HepG2 (cell line): Measurements from ENCODE around the gene USP25. TPM values are rescaled to one million over a fixed set of nuclear protein-coding genes. Genes with fewer than 3 reads are reported as not detected.

Experiments
- RORA ChIP-seq: sonication (generic); formaldehyde crosslinking; IDR thresholded peaks from 2 replicates; pipeline ENCODE4 v1.5.0; 2020; ENCODE audit warnings: mild to moderate bottlenecking, missing genetic modification reagents, moderate library complexity
- ZC3H13 ChIP-seq: sonication (generic); formaldehyde crosslinking; IDR thresholded peaks from 2 replicates; pipeline ENCODE4 v1.8.1; 2023; ENCODE audit warnings: mild to moderate bottlenecking, missing genetic modification reagents, moderate library complexity
- ZNF282 ChIP-seq: fragments of 450-650 bp; IDR thresholded peaks from 2 replicates; pipeline ENCODE4 v1.6.1; 2018; ENCODE audit not compliant: partially characterized antibody
- ZNF563 ChIP-seq: sonication (generic); formaldehyde crosslinking; IDR thresholded peaks from 2 replicates; pipeline ENCODE4 v1.8.0; 2022; ENCODE audit warnings: mild to moderate bottlenecking, moderate library complexity, missing genetic modification reagents
- ZNF773 ChIP-seq: sonication (generic); formaldehyde crosslinking; IDR thresholded peaks from 2 replicates; pipeline ENCODE4 v1.4.0; 2020; ENCODE audit warnings: missing genetic modification reagents, borderline replicate concordance
- polyA plus RNA-seq, 8 experiments: library from polyadenylated mRNA; depleted of rRNA in 3 of 8; stranded (reverse) in 7 of 8; unstranded in 1 of 8; fragments of >200 nt; fragmentation: Illumina TruSeq in 4 of 8; extraction: Trizol in 4 of 8; gene quantifications; 2 replicates each; pipeline versions ENCODE4 v1.2.1 to v1.2.3, GENCODE V29; 2011 to 2016; ENCODE audit warnings: low read depth in 4 of 8, missing spikeins in 1 of 8, mixed read lengths in 1 of 8; ENCODE audit not compliant: insufficient read depth in 1 of 8
- total RNA-seq, 5 experiments: library from RNA; depleted of rRNA; stranded (reverse); fragments of >200 nt; fragmentation: Illumina TruSeq; extraction: Trizol; gene quantifications; 2 replicates each; pipeline ENCODE4 v1.2.3, GENCODE V29; 2016; ENCODE audit warnings: low read depth in 1 of 5
- TF ChIP-seq, protein P1 (sequence below): sonication (generic); formaldehyde crosslinking; IDR thresholded peaks from 2 replicates; pipeline ENCODE4 v1.4.0; 2020; ENCODE audit warnings: missing genetic modification reagents
- TF ChIP-seq, protein P2 (sequence below): IDR thresholded peaks from 2 replicates; pipeline ENCODE4 v1.6.1; 2016; ENCODE audit warnings: low read depth, missing genetic modification reagents, missing compliant biosample characterization

USP25 gene
- total and polyA plus RNA-seq, 2 of the 13 experiments (the other 11 are each of a cell fraction or from before 2014, with no cell fraction given) = 12.4 to 26.3 TPM

DNA sequence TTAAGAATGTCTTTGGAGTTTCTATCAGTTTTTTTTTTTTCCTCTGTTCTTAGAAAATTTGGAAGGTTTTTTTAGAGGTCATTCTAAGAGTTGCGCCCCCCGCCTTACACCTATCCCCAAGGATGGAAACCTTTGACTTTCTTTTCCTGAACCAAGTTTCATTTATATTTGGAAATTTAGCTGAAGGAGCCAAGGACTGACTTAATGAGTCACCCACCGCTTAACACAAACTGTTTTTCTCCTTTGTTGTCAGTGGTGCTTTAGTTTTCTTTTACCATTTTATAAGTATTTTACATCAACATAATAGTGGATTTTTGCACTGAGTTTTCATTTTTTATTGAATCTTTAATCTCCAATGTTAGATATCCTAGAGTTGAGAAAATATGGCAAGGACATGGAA, 25.3 kb downstream of the USP25 start (continued):
- TF ChIP-seq, protein P1, sequence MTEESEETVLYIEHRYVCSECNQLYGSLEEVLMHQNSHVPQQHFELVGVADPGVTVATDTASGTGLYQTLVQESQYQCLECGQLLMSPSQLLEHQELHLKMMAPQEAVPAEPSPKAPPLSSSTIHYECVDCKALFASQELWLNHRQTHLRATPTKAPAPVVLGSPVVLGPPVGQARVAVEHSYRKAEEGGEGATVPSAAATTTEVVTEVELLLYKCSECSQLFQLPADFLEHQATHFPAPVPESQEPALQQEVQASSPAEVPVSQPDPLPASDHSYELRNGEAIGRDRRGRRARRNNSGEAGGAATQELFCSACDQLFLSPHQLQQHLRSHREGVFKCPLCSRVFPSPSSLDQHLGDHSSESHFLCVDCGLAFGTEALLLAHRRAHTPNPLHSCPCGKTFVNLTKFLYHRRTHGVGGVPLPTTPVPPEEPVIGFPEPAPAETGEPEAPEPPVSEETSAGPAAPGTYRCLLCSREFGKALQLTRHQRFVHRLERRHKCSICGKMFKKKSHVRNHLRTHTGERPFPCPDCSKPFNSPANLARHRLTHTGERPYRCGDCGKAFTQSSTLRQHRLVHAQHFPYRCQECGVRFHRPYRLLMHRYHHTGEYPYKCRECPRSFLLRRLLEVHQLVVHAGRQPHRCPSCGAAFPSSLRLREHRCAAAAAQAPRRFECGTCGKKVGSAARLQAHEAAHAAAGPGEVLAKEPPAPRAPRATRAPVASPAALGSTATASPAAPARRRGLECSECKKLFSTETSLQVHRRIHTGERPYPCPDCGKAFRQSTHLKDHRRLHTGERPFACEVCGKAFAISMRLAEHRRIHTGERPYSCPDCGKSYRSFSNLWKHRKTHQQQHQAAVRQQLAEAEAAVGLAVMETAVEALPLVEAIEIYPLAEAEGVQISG (CRISPR knock-in tag) = no peak
- TF ChIP-seq ZC3H13 = no peak
- no peak for TF ChIP-seq ZNF563 (CRISPR knock-in tag)
- no peak for TF ChIP-seq ZNF282
- TF ChIP-seq RORA (CRISPR knock-in tag) = no peak
- TF ChIP-seq, protein P2, sequence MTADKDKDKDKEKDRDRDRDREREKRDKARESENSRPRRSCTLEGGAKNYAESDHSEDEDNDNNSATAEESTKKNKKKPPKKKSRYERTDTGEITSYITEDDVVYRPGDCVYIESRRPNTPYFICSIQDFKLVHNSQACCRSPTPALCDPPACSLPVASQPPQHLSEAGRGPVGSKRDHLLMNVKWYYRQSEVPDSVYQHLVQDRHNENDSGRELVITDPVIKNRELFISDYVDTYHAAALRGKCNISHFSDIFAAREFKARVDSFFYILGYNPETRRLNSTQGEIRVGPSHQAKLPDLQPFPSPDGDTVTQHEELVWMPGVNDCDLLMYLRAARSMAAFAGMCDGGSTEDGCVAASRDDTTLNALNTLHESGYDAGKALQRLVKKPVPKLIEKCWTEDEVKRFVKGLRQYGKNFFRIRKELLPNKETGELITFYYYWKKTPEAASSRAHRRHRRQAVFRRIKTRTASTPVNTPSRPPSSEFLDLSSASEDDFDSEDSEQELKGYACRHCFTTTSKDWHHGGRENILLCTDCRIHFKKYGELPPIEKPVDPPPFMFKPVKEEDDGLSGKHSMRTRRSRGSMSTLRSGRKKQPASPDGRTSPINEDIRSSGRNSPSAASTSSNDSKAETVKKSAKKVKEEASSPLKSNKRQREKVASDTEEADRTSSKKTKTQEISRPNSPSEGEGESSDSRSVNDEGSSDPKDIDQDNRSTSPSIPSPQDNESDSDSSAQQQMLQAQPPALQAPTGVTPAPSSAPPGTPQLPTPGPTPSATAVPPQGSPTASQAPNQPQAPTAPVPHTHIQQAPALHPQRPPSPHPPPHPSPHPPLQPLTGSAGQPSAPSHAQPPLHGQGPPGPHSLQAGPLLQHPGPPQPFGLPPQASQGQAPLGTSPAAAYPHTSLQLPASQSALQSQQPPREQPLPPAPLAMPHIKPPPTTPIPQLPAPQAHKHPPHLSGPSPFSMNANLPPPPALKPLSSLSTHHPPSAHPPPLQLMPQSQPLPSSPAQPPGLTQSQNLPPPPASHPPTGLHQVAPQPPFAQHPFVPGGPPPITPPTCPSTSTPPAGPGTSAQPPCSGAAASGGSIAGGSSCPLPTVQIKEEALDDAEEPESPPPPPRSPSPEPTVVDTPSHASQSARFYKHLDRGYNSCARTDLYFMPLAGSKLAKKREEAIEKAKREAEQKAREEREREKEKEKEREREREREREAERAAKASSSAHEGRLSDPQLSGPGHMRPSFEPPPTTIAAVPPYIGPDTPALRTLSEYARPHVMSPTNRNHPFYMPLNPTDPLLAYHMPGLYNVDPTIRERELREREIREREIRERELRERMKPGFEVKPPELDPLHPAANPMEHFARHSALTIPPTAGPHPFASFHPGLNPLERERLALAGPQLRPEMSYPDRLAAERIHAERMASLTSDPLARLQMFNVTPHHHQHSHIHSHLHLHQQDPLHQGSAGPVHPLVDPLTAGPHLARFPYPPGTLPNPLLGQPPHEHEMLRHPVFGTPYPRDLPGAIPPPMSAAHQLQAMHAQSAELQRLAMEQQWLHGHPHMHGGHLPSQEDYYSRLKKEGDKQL (CRISPR knock-in tag) = no peak
- no peak for TF ChIP-seq ZNF773 (CRISPR knock-in tag)
